Subcutaneous abdominal adipose tissue (tissue), 5 donors: ENCODE data around the gene THOC6.
A peak's percentile ranks its signal among the peaks of the same experiment; 100 is the strongest.
"Not testable (repeated sequence)": the region's sequence is repeated elsewhere in the genome, so short reads cannot be mapped to it uniquely, and the experiment has no call there.

Source experiments
- H3K27ac ChIP-seq: one replicate; pipeline ENCODE4 v1.7.0; 2013; ENCODE audit warnings: low read depth, mild to moderate bottlenecking, inconsistent platforms, low read length, moderate library complexity
- H3K27me3 ChIP-seq, 5 donors: one replicate each; pipeline ENCODE4 v1.7.0; 2013; ENCODE audit warnings: low read length in 5 of 5, inconsistent platforms in 1 of 5; ENCODE audit not compliant: control insufficient read depth in 5 of 5, insufficient read depth in 4 of 5
- H3K36me3 ChIP-seq, 5 donors: one replicate each; pipeline ENCODE4 v1.7.0; 2013; ENCODE audit warnings: low read length in 5 of 5; ENCODE audit not compliant: control insufficient read depth in 5 of 5, insufficient read depth in 5 of 5
- H3K4me1 ChIP-seq, 5 donors: one replicate each; pipeline ENCODE4 v1.7.0; 2013; ENCODE audit warnings: low read length in 5 of 5, mild to moderate bottlenecking in 3 of 5, moderate library complexity in 1 of 5; ENCODE audit not compliant: control insufficient read depth in 5 of 5, insufficient read depth in 5 of 5
- H3K4me3 ChIP-seq, 5 donors: one replicate each; pipeline ENCODE4 v1.7.0; 2013; ENCODE audit warnings: low read length in 5 of 5, low read depth in 1 of 5
- H3K9ac ChIP-seq, 5 donors: one replicate each; pipeline ENCODE4 v1.7.0; 2013; ENCODE audit warnings: low read length in 5 of 5, mild to moderate bottlenecking in 4 of 5, moderate library complexity in 3 of 5
- H3K9me3 ChIP-seq, 5 donors: one replicate each; pipeline ENCODE4 v1.7.0; 2013; ENCODE audit warnings: low read length in 5 of 5; ENCODE audit not compliant: control insufficient read depth in 5 of 5
- donor health status: healthy.
- donor health status: healthy.
- donor health status: healthy.
- donor health status: healthy.
- donor health status: healthy.

The THOC6 gene

DNA sequence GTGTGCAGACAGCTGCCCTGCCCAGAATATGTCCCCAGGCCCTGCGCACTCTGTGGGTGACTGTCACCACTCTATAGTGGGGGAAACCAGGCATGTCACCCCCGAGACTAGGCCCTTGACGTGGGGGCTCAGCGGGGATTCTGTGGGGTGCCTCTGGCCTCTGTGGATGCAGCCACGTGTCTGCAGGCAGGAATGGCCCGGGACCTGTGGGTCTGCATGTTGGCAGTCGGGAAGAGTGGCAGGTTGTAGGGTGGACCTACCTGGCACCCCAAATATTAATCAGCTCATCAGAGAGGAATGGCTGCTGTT, 42.6 kb downstream of the THOC6 start:
- peak overlapping the region; percentile 84 for H3K27ac ChIP-seq
- H3K9ac ChIP-seq: peak overlapping the region; percentile 4 to 89 (median 78)
- no peaks in the 10 kb centered on the region for H3K27me3 ChIP-seq
- H3K36me3 ChIP-seq: peaks cover 0 to 18% (median 5%) of the 10 kb centered on the region in 5 donors
- no peaks in the 10 kb centered on the region for H3K9me3 ChIP-seq
- H3K4me1 ChIP-seq: peaks cover 0 to 40% (median 10%) of the 10 kb centered on the region in 5 donors
- H3K4me3 ChIP-seq: peak overlapping the region; percentile 31 to 73 (median 71)

DNA sequence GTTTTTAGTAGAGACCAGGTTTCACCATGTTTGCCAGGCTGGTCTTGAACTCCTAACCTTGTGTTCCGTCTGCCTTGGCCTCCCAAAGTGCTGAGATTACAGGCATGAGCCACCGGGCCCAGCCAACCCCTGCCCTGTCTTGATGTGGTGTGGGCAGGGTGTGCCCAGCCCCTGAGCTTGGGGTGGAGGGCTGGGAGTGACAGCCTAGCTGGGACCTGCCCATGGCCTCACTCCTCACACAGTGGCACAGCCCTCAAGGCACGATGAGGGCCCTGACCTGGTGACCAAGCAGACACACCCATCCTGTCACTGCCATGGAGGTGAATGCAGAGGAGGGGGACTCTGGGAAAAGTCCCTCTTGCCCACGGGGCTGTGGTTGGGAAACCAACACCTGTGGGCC, 44.7 kb downstream of the THOC6 start:
- H3K27ac ChIP-seq: no peak overlapping the region

DNA sequence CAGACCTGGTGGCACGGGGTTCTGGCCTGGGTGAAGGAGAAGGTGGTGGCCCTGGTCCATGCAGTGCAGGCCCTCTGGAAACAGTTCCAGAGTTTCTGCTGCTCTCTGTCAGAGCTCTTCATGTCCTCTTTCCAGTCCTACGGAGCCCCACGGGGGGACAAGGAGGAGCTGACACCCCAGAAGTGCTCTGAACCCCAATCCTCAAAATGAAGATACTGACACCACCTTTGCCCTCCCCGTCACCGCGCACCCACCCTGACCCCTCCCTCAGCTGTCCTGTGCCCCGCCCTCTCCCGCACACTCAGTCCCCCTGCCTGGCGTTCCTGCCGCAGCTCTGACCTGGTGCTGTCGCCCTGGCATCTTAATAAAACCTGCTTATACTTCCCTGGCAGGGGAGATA, 45.3 kb downstream of the THOC6 start:
- not testable (repeated sequence) for H3K4me3 ChIP-seq, H3K27me3 ChIP-seq, H3K27ac ChIP-seq, H3K9me3 ChIP-seq, H3K9ac ChIP-seq
- H3K4me1 ChIP-seq: peaks cover 0 to 52% (median 10%) of the 10 kb centered on the region in 5 donors
- peaks cover 0 to 18% (median 5%) of the 10 kb centered on the region in 5 donors for H3K36me3 ChIP-seq

More for the DNA sequence above, 44.7 kb downstream of the THOC6 start:
- Histone ChIP-seq H3K9me3 (no peaks in the 10 kb centered on the region), H3K27me3 (peaks cover 0 to under 1% (median 0%) of the 10 kb centered on the region in 5 donors), H3K9ac (no peak overlapping the region), H3K4me1 (peaks cover 0 to 47% (median 10%) of the 10 kb centered on the region in 5 donors), H3K4me3 (no peak overlapping the region), H3K36me3 (peaks cover 0 to 18% (median 5%) of the 10 kb centered on the region in 5 donors)

DNA sequence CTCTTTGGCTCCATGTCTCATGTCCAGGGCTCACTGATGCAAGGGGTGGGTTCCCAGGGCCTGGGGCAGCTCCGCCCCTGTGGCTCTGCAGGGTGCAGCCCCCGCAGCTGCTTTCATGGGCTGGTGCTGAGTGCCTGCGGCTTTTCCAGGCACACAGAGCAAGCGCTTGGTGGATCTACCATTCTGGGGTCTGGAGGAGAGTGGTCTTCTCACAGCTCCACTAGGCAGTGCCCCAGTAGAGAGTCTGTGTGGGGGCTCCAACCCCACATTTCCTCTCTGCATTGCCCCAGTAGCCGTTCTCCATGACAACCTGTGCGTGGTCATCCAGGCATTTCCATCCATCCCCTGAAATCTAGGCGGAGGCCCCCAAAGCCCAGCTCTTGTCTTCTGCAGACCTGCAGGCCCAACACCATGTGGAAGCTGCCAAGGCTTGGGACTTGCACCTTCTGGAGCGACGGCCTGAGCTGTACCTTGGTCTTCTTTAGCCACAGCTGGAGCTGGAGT, 46.8 kb downstream of the THOC6 start:
- H3K27ac ChIP-seq: no peak overlapping the region
- H3K27me3 ChIP-seq: peaks cover 0 to 7% (median 6%) of the 10 kb centered on the region in 5 donors
- H3K4me3 ChIP-seq: no peak overlapping the region
- H3K9me3 ChIP-seq: no peaks in the 10 kb centered on the region
- peaks cover 0 to 18% (median 5%) of the 10 kb centered on the region in 5 donors for H3K36me3 ChIP-seq
- H3K4me1 ChIP-seq: peaks cover 0 to 45% (median 0%) of the 10 kb centered on the region in 5 donors
- H3K9ac ChIP-seq: no peak overlapping the region

DNA sequence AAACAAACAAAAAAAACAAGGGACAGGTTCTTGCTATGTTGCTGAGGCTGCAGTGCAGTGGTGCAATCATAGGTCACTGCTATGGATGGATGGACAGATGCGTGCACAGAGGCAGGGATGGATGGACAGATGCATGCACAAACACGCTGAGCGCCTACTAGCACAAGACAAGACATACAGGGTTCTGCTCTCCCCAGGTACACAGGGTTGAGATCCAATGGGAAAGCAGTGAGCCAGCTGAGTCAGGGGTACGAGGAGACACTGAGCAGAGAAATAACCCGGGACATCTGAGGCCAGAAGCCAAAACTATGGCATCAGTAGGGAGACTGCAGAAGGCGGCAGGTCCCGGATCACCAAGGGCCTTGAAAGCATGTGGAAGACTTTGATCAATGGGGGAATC, 47.8 kb downstream of the THOC6 start:
- peaks cover 0 to 7% (median 6%) of the 10 kb centered on the region in 5 donors for H3K27me3 ChIP-seq
- H3K36me3 ChIP-seq: peaks cover 0 to 21% (median 5%) of the 10 kb centered on the region in 5 donors
- H3K27ac ChIP-seq: no peak overlapping the region
- H3K9me3 ChIP-seq: no peaks in the 10 kb centered on the region
- no peak overlapping the region for H3K9ac ChIP-seq
- no peak overlapping the region for H3K4me3 ChIP-seq
- peaks cover 0 to 36% (median 0%) of the 10 kb centered on the region in 5 donors for H3K4me1 ChIP-seq

DNA sequence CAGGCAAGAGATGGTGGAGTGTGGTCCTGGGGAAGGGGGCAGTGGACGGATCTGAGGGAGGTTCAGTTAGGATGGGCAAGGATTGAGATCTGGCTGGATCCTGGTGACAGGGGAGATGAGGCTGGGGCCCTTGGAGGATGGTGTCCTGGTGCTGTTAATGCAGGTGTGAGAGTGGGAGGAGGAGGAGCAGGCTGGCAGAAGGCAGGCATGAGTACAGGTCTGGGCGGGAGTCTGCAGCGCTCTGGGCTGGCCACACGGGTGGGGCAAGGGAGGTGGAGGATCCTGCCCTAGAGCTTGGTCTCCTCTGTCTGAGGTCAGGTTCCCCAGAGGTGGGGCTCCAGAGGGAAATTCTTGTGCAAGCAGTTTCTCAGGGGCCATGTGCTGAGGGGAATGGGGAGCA, 48.3 kb downstream of the THOC6 start:
- Histone ChIP-seq H3K36me3 (peaks cover 0 to 24% (median 5%) of the 10 kb centered on the region in 5 donors), H3K4me1 (peaks cover 0 to 32% (median 0%) of the 10 kb centered on the region in 5 donors)
- H3K9ac ChIP-seq, H3K4me3 ChIP-seq, H3K27me3 ChIP-seq, H3K9me3 ChIP-seq, H3K27ac ChIP-seq: not testable (repeated sequence)

DNA sequence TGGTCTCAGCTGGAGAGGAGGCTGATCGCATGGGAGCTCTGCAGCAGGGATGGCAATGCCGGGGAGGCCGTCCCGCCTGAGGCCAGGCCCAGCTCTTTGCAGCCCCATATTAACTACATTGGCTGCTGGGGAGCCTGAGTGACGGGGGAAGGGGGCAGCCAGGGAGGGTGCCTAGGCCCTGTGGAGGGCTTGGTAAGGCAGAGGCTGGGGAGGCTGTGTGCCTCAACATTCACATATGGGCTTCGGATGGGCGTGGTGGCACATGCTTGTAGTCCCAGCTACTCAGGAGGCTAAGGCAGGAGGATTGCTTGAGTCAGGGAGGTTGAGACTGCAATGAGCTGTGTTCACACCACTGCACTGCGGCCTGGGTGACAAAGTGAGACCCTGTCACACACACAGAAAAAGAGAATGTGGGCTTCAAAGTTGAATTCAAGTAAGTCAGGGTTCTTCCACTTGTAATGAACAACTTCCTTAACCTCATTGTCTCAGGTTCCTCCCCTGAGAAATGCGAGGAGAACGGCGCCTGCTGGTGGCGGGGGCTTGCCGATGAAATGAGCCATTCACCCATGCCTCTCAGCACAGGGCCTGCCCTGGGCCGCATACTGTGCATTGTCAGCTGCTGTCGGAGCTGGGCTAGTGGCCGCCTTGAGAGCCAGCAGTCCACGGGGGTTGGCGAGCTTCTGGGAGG, 48.9 kb downstream of the THOC6 start:
- H3K27ac ChIP-seq, H3K4me3 ChIP-seq, H3K27me3 ChIP-seq, H3K9ac ChIP-seq, H3K9me3 ChIP-seq: not testable (repeated sequence)
- peaks cover 0 to 26% (median 0%) of the 10 kb centered on the region in 5 donors for H3K4me1 ChIP-seq
- peaks cover 0 to 24% (median 5%) of the 10 kb centered on the region in 5 donors for H3K36me3 ChIP-seq

DNA sequence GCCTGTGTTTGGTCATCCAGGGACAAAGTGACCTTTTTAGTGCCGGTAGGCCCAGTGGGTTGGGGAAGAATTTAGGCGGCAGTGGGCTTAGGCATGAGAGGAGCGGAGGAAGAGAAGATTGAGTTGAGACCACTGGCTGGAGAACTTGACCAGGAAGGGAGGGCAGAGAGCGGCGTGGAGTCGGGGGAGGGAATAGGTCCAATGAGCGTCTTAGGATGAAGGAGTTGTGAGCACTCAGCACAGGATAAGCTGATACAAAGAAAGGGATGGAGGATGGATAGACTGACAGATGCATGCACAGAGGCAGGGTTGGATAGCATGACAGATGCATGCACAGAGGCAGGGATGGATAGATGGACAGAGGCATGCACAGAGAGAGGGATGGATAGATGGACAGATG, 49.6 kb downstream of the THOC6 start:
- Histone ChIP-seq H3K4me3 (no peak overlapping the region), H3K36me3 (peaks cover 0 to 18% (median 2%) of the 10 kb centered on the region in 5 donors), H3K27me3 (peaks cover 0 to 7% (median 6%) of the 10 kb centered on the region in 5 donors), H3K9me3 (no peaks in the 10 kb centered on the region), H3K9ac (no peak overlapping the region), H3K4me1 (peaks cover 0 to 19% (median 0%) of the 10 kb centered on the region in 5 donors), H3K27ac (no peak overlapping the region)

DNA sequence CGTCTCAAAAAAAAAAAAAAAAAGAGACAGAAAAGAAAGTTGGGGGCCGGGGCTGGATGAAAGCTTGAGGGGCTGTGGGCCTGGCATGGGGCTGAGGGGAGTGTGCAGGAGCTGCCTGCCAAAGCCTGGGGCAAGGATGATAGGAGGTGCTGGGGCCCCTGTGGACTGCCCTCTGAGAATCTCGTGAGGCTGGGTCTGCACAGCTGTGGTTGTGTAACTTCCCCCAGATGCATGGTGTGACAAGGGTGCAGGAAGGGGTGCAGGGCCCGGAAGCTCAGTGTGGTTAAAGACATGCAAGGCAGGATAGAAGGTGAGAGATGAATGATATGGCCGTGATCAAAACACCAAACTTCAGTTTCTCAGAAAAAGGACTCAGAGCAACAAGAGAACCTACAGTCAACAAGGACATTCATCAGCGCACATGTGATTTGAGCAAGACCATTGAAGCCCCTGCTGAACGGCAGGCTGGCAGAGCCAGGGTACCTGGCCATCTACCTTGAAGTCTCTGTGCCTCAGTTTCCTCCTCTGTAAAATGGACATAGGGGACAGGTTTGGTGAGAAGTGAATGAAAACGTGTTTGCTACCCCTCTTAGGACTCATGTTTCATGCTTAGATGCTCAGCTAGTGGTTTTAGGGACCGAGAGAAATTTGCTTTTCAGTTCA, 51.2 kb downstream of the THOC6 start:
- Histone ChIP-seq H3K4me3 (no peak overlapping the region), H3K9ac (no peak overlapping the region), H3K27ac (no peak overlapping the region), H3K4me1 (peaks cover 0 to 19% (median 0%) of the 10 kb centered on the region in 5 donors), H3K27me3 (peaks cover 0 to 7% (median 6%) of the 10 kb centered on the region in 5 donors), H3K36me3 (peaks cover 0 to 12% (median 0%) of the 10 kb centered on the region in 5 donors), H3K9me3 (no peaks in the 10 kb centered on the region)

DNA sequence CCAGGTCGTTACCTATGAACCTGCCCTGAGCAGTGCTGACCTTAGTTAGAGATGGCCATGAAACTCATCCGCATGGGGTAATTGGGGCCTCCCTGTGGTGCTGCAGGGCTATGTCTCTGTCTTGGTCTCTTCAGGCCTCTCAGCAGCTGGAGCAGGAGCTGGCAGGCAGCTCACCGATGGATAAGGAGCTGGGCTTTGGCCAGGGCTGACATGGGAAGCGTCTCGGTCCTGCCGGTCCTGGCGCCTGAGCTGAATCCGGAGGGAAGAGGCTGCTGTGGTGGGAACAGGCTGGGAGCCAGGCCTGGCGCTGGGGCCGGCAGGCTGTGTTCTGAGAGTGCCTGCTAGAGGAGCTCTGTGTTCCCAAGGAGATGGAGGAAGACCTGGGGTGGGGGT, 51.7 kb downstream of the THOC6 start:
- Histone ChIP-seq H3K4me3 (no peak overlapping the region), H3K36me3 (peaks cover 0 to 12% (median 0%) of the 10 kb centered on the region in 5 donors), H3K27ac (no peak overlapping the region), H3K4me1 (peaks cover 0 to 19% (median 0%) of the 10 kb centered on the region in 5 donors), H3K9ac (no peak overlapping the region), H3K27me3 (peaks cover 0 to 7% (median 6%) of the 10 kb centered on the region in 5 donors), H3K9me3 (no peaks in the 10 kb centered on the region)
